ENCODE data around the gene SORCS1.

SORCS1 gene

DNA sequence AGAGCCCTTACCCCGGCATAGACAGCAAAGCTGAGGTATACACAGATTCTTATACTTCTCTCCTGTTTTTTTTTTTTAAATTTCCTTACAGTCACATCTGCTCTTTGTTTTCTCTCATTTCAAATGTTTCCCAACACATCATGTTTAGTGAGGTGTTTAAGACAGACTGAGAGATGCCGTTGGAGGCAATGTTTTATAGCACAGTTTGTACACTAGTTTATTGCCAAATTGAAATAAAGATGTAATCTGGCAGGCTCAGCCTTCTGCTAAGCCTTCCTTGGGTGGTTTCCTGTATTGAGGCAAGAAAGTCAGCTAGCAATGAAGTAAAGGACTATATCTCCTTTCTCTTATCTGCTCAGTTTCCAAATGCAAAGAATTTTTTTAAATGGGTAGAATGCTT is 393.4 kb downstream of the SORCS1 start:
- no peaks in the 10 kb centered on the region for H3K27me3 ChIP-seq (ENCODE audit: insufficient read depth, low read length)
- H3K36me3 ChIP-seq (ENCODE audit: insufficient read depth, low read length): no peaks in the 10 kb centered on the region
- no peaks in the 10 kb centered on the region for H3K9me3 ChIP-seq (ENCODE audit: insufficient read depth, low read depth, low read length)
- H3K4me3 ChIP-seq (ENCODE audit: low read length): no peak overlapping the region
- H3K4me1 ChIP-seq (ENCODE audit: insufficient read depth, low read length): no peaks in the 10 kb centered on the region; the same call in 1 of the 2 replicates
- 86% methylated on average over 2 of the region's 2 CpGs for WGBS
- H3K9ac ChIP-seq (ENCODE audit: low read depth, low read length): no peak overlapping the region
- H3K27ac ChIP-seq (ENCODE audit: low read depth, low read length): no peak overlapping the region

DNA sequence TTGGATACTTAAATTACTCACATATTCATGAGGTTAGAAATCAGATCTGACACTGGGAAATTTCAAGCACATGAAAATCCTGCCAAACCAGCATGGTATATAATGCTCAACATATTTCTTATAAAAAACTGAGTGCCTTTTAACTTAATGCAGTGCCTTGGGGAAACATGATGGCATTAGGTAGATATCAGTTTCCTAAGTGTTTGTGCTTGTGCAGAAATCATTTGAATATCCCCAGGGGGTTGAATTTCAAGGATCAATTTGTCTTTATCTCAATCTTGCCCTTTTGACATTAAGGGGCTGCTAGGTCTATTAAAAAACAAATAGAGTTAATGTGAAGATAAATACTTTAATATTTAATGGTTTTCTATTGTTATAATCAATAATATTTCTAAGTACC is 396.3 kb downstream of the SORCS1 start:
- no peaks in the 10 kb centered on the region; the same call in 1 of the 2 replicates for H3K4me1 ChIP-seq (ENCODE audit: insufficient read depth, low read length)
- H3K27me3 ChIP-seq (ENCODE audit: insufficient read depth, low read length): no peaks in the 10 kb centered on the region
- no peaks in the 10 kb centered on the region for H3K9me3 ChIP-seq (ENCODE audit: insufficient read depth, low read depth, low read length)
- H3K27ac ChIP-seq (ENCODE audit: low read depth, low read length): no peak overlapping the region
- H3K4me3 ChIP-seq (ENCODE audit: low read length): no peak overlapping the region
- no peak overlapping the region for H3K9ac ChIP-seq (ENCODE audit: low read depth, low read length)
- H3K36me3 ChIP-seq (ENCODE audit: insufficient read depth, low read length): no peaks in the 10 kb centered on the region

DNA sequence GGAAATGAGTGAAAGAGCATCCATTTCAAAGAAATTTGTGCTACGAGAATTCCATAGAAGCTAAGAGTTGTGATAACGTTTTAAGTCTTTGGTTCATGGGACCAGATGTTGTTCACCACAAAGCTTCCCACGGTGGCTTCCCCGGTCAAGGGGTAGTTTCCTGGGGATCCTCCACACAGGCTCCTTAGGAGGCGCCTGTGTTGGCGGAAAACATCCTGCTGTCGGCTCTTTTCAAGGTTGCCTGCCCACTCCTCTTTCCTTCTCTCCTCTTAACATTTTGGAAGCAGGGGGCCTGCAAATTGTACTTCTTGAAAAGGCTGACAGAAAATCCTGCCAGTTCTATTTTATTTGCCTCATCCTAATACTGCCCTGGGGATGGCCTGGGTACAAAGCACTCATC is 398.6 kb downstream of the SORCS1 start:
- WGBS: 68% methylated on average over 7 of the region's 7 CpGs
- no peaks in the 10 kb centered on the region for H3K9me3 ChIP-seq (ENCODE audit: insufficient read depth, low read depth, low read length)
- no peaks in the 10 kb centered on the region for H3K36me3 ChIP-seq (ENCODE audit: insufficient read depth, low read length)
- H3K27me3 ChIP-seq (ENCODE audit: insufficient read depth, low read length): no peaks in the 10 kb centered on the region
- no peaks in the 10 kb centered on the region; the same call in 1 of the 2 replicates for H3K4me1 ChIP-seq (ENCODE audit: insufficient read depth, low read length)
- H3K4me3 ChIP-seq (ENCODE audit: low read length): no peak overlapping the region
- no peak overlapping the region; the same call in 1 of the 2 replicates for H3K27ac ChIP-seq (ENCODE audit: low read depth, low read length)
- H3K9ac ChIP-seq (ENCODE audit: low read depth, low read length): no peak overlapping the region

DNA sequence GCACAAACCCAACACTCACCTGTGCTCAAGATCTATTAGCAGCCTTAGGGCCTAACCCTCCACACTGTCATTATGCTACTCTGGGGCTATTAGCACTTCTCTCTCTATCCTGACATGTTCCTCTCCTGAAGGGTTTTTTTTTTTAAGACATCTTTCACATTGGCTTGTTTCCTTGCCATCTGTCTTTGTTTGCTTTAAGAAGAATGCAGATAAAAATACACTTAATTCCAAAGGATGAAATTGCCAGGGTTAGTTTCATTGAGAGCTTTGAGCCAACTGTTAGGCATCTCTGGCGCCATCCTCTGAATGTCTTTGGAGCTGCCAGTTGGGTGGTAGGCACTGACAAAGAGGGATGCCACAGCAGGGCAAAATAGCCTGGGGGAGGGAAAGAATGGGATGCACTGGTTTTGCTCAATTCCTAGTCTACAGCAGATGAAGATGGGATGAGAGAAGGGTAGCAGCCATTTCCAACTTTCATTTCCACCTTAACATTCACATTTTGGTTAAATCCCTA is 399.2 kb downstream of the SORCS1 start:
- Histone ChIP-seq H3K4me3 (ENCODE audit: low read length) (no peak overlapping the region), H3K36me3 (ENCODE audit: insufficient read depth, low read length) (no peaks in the 10 kb centered on the region), H3K27me3 (ENCODE audit: insufficient read depth, low read length) (no peaks in the 10 kb centered on the region), H3K9me3 (ENCODE audit: insufficient read depth, low read depth, low read length) (no peaks in the 10 kb centered on the region), H3K27ac (ENCODE audit: low read depth, low read length) (no peak overlapping the region; the same call in 1 of the 2 replicates), H3K4me1 (ENCODE audit: insufficient read depth, low read length) (no peaks in the 10 kb centered on the region; the same call in 1 of the 2 replicates), H3K9ac (ENCODE audit: low read depth, low read length) (no peak overlapping the region)
- WGBS: 98% methylated on average over 1 of the region's 1 CpG

DNA sequence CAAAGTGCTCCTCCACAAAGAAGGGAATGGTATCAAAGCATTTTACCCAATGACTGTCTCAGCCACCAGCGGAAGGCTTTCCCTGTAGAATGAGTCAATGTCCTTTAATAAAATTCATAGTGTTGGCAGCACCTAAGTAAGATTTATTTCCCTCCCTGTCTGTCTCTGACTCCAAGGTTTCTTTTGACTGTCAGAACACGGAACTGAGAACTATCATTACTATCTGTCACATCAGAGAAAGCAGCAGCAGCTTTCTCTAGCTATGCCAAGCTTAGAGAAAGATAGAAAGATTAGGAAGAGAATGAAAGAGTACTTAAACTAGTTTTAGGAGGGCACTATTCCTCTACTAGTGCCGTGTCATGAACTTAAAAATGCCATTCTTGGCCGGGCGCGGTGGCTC is 400.1 kb downstream of the SORCS1 start:
- 95% methylated on average over 6 of the region's 6 CpGs for WGBS
- Histone ChIP-seq H3K4me3 (ENCODE audit: low read length) (no peak overlapping the region), H3K36me3 (ENCODE audit: insufficient read depth, low read length) (no peaks in the 10 kb centered on the region), H3K9ac (ENCODE audit: low read depth, low read length) (no peak overlapping the region), H3K4me1 (ENCODE audit: insufficient read depth, low read length) (no peaks in the 10 kb centered on the region; the same call in 1 of the 2 replicates), H3K27me3 (ENCODE audit: insufficient read depth, low read length) (no peaks in the 10 kb centered on the region), H3K9me3 (ENCODE audit: insufficient read depth, low read depth, low read length) (no peaks in the 10 kb centered on the region), H3K27ac (ENCODE audit: low read depth, low read length) (no peak overlapping the region)

DNA sequence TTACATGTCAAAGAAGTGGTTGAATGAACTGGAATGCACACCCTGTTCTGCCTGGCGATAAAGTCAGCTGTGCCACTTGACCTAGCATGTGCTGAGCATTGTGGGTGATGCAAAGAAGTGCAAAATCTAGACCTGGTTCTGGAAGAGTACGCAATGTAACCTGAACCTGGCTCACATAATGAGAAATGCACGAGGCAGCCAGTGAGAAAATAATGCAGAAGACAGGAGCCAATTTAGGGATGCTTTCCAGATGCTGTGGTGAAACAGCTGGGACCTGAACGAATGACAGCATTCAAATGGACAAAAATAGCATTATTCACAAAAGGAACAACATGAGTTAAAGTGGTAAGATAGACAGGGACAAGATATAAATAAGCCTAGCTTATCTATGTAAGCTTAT is 402.6 kb downstream of the SORCS1 start:
- WGBS: 94% methylated on average over 4 of the region's 4 CpGs
- no peaks in the 10 kb centered on the region; the same call in 1 of the 2 replicates for H3K4me1 ChIP-seq (ENCODE audit: insufficient read depth, low read length)
- H3K4me3 ChIP-seq (ENCODE audit: low read length): no peak overlapping the region
- H3K9me3 ChIP-seq (ENCODE audit: insufficient read depth, low read depth, low read length): peaks cover under 1% of the 10 kb centered on the region; the same call in 1 of the 2 replicates
- H3K27me3 ChIP-seq (ENCODE audit: insufficient read depth, low read length): no peaks in the 10 kb centered on the region
- H3K9ac ChIP-seq (ENCODE audit: low read depth, low read length): no peak overlapping the region
- H3K36me3 ChIP-seq (ENCODE audit: insufficient read depth, low read length): no peaks in the 10 kb centered on the region
- H3K27ac ChIP-seq (ENCODE audit: low read depth, low read length): no peak overlapping the region

DNA sequence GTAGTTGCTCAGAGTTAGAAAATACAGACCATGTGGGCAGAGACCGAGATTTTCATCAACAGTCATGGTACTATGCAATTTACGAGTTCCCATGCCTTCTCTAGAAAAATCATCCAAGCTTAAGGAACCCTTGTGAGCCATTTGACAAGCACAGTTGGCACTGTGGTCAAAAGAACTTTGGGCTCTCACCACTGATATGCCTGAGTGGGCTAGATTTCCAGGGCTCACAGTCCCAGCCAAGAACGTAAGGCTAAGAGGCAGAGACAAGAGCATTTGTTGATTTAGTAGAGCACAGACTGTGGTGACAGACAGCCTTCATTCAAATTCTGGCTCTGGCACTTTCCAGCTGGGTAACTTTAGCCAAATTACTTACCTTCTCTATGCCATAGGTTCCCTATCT is 407.0 kb downstream of the SORCS1 start:
- no peaks in the 10 kb centered on the region for H3K36me3 ChIP-seq (ENCODE audit: insufficient read depth, low read length)
- H3K27ac ChIP-seq (ENCODE audit: low read depth, low read length): no peak overlapping the region
- H3K4me3 ChIP-seq (ENCODE audit: low read length): no peak overlapping the region
- H3K9ac ChIP-seq (ENCODE audit: low read depth, low read length): no peak overlapping the region
- no peaks in the 10 kb centered on the region for H3K27me3 ChIP-seq (ENCODE audit: insufficient read depth, low read length)
- H3K4me1 ChIP-seq (ENCODE audit: insufficient read depth, low read length): no peaks in the 10 kb centered on the region
- H3K9me3 ChIP-seq (ENCODE audit: insufficient read depth, low read depth, low read length): peaks cover 3% of the 10 kb centered on the region; the same call in 1 of the 2 replicates
- 88% methylated on average over 3 of the region's 3 CpGs for WGBS

DNA sequence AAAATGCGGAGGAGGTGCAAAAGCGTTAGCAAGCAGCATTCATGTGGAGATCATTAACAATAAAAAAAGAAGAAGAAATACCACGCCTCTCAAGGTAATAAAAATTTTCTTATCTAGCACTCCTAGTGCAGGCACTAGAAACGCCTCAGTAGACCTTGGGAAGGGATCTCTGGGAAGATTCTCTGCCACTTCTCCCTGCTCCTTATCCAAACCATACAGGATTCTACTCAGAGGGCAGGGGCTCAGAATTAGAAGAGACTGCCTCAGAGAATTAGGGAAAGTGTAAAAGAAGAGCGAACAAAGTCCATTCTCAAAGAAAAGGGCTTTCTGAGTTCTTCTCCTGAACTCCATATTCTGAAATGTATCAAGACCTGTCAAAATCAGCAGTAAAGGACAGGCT is 413.4 kb downstream of the SORCS1 start:
- H3K36me3 ChIP-seq (ENCODE audit: insufficient read depth, low read length): no peaks in the 10 kb centered on the region
- no peaks in the 10 kb centered on the region for H3K27me3 ChIP-seq (ENCODE audit: insufficient read depth, low read length)
- no peaks in the 10 kb centered on the region; the same call in 1 of the 2 replicates for H3K4me1 ChIP-seq (ENCODE audit: insufficient read depth, low read length)
- 95% methylated on average over 2 of the region's 5 CpGs for WGBS
- no peak overlapping the region for H3K27ac ChIP-seq (ENCODE audit: low read depth, low read length)
- H3K9me3 ChIP-seq (ENCODE audit: insufficient read depth, low read depth, low read length): no peaks in the 10 kb centered on the region
- no peak overlapping the region for H3K9ac ChIP-seq (ENCODE audit: low read depth, low read length)
- no peak overlapping the region for H3K4me3 ChIP-seq (ENCODE audit: low read length)

DNA sequence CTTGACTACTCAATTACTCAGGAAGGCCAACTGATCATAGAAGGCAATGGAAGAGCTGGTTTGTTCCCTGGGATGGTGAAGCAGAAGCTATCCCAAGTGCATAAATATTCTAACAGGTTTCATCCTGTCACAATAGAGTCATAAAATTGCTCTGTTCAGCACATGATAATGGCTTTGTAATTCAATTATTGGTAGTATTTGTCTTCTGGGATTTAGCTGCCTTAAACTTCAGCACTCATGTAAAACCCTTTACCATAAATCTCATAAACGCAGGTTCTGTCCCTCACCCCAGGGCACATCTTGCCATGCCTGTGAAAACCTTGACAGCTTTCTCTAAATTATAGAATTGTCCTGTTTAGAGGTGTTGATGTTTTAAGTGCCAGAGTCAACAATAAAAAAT is 417.6 kb downstream of the SORCS1 start:
- Histone ChIP-seq H3K9ac (ENCODE audit: low read depth, low read length) (no peak overlapping the region), H3K27me3 (ENCODE audit: insufficient read depth, low read length) (no peaks in the 10 kb centered on the region), H3K36me3 (ENCODE audit: insufficient read depth, low read length) (no peaks in the 10 kb centered on the region), H3K4me1 (ENCODE audit: insufficient read depth, low read length) (no peaks in the 10 kb centered on the region; the same call in 1 of the 2 replicates), H3K9me3 (ENCODE audit: insufficient read depth, low read depth, low read length) (no peaks in the 10 kb centered on the region), H3K27ac (ENCODE audit: low read depth, low read length) (no peak overlapping the region), H3K4me3 (ENCODE audit: low read length) (no peak overlapping the region)
- 80% methylated on average over 1 of the region's 1 CpG for WGBS

DNA sequence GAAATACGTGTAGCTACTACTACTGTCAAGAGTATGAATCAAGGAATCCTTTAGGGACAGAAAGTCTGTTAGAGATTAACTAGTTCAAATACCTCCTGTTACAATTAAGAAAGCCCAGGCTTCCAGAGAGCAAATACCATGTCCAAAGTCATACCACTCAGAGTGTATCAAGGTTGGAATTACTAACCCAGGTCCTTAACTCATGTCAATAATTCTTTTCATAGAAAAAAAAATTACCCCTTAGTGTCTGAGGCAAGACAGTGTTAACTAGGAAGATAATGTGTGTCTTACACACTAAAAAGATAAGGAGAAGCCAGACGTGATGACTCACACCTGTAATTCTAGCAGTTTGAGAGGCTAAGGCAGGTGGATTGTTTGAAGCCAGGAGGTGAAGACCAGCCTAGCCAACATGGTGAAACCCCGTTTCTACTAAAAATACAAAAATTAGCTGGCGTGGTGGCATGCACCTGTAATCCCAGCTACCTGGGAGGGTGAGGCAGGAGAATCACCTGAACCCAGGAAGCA is 423.4 kb downstream of the SORCS1 start:
- H3K36me3 ChIP-seq (ENCODE audit: insufficient read depth, low read length): no peaks in the 10 kb centered on the region
- no peak overlapping the region for H3K9ac ChIP-seq (ENCODE audit: low read depth, low read length)
- H3K27ac ChIP-seq (ENCODE audit: low read depth, low read length): no peak overlapping the region
- no peaks in the 10 kb centered on the region for H3K27me3 ChIP-seq (ENCODE audit: insufficient read depth, low read length)
- no peaks in the 10 kb centered on the region for H3K9me3 ChIP-seq (ENCODE audit: insufficient read depth, low read depth, low read length)
- no peak overlapping the region for H3K4me3 ChIP-seq (ENCODE audit: low read length)
- no peaks in the 10 kb centered on the region for H3K4me1 ChIP-seq (ENCODE audit: insufficient read depth, low read length)
- WGBS: 87% methylated on average over 4 of the region's 4 CpGs

DNA sequence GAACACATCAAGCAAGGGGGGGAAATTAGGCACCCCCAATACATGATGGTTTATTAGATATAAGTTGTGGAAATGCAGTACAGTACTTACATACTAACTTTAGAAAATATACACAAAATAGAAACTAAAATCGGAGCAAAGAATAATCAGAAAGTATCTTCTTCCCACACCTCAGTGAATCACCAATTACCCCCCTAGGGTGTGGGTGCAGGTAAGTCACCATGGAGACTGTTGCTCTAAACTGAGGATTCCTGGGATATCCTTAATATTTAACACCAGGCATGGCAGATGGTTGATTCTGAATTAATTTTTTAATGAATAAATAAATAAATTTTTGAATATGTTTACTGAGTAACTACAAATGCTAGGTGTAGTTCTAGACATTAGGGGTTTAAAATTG is 424.4 kb downstream of the SORCS1 start:
- Histone ChIP-seq H3K9me3 (ENCODE audit: insufficient read depth, low read depth, low read length) (no peaks in the 10 kb centered on the region), H3K4me1 (ENCODE audit: insufficient read depth, low read length) (peaks cover 5% of the 10 kb centered on the region; the same call in 1 of the 2 replicates), H3K27ac (ENCODE audit: low read depth, low read length) (no peak overlapping the region), H3K4me3 (ENCODE audit: low read length) (no peak overlapping the region), H3K27me3 (ENCODE audit: insufficient read depth, low read length) (no peaks in the 10 kb centered on the region), H3K36me3 (ENCODE audit: insufficient read depth, low read length) (no peaks in the 10 kb centered on the region), H3K9ac (ENCODE audit: low read depth, low read length) (no peak overlapping the region)
- WGBS: 100% methylated on average over 1 of the region's 1 CpG

DNA sequence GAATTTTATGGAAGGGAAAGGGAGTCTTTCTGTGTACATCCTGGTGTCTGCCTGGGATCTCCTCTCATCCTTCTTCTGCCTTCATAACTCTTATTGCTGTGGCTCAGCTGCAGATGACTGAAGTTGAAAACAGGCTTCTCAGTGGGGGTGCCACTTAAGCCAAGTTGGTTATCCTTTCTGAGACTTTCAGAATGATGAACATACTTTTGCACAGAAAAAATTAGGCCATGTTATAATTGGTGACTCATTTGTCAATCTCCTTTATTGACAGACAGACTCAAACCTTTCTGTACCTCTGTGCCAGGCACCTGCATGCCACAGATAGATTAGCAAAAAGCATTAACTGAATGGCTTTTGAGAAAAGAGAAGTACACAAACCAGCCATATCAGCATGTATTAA is 430.3 kb downstream of the SORCS1 start:
- peaks cover 5% of the 10 kb centered on the region; the same call in 1 of the 2 replicates for H3K4me1 ChIP-seq (ENCODE audit: insufficient read depth, low read length)
- H3K36me3 ChIP-seq (ENCODE audit: insufficient read depth, low read length): no peaks in the 10 kb centered on the region
- H3K9me3 ChIP-seq (ENCODE audit: insufficient read depth, low read depth, low read length): no peaks in the 10 kb centered on the region
- H3K27ac ChIP-seq (ENCODE audit: low read depth, low read length): no peak overlapping the region
- H3K4me3 ChIP-seq (ENCODE audit: low read length): no peak overlapping the region
- H3K9ac ChIP-seq (ENCODE audit: low read depth, low read length): no peak overlapping the region
- H3K27me3 ChIP-seq (ENCODE audit: insufficient read depth, low read length): no peaks in the 10 kb centered on the region
